T-helper 17 cell (primary cell): Measurements from ENCODE around the gene RPS14. TPM values are rescaled to one million over a fixed set of nuclear protein-coding genes. Genes with fewer than 3 reads are reported as not detected.
"Not testable (repeated sequence)": the region's sequence is repeated elsewhere in the genome, so short reads cannot be mapped to it uniquely, and the experiment has no call there.

ENCODE experiments used
- ATAC-seq: fragments of 150-1000 bp; cut with Tn5 transposase; 2 replicates; pipeline ENCODE4 v1.10.0; 2021; ENCODE audit warnings: mild to moderate bottlenecking, moderate library complexity
- DNase-seq, 3 donors: peaks; one replicate each; pipeline versions ENCODE4 v3.0.0 to v3.0.0-alpha.2; 2020 to 2021
- H3K9me3 ChIP-seq: one replicate; pipeline ENCODE4 v1.7.0; 2013; ENCODE audit warnings: low read length, mild to moderate bottlenecking; ENCODE audit not compliant: control insufficient read depth, poor library complexity, severe bottlenecking
- H3K27ac Mint-ChIP-seq: one replicate; pipeline ENCODE4 v1.8.0; 2022; ENCODE audit warnings: mild to moderate bottlenecking, moderate library complexity, mixed read lengths
- H3K27me3 Mint-ChIP-seq: one replicate; pipeline ENCODE4 v1.8.0; 2022; ENCODE audit warnings: mixed read lengths
- H3K36me3 Mint-ChIP-seq: one replicate; pipeline ENCODE4 v1.8.0; 2022; ENCODE audit warnings: low read depth, mixed read lengths
- H3K4me1 Mint-ChIP-seq: one replicate; pipeline ENCODE4 v1.8.0; 2022; ENCODE audit warnings: mild to moderate bottlenecking, mixed read lengths
- H3K4me3 Mint-ChIP-seq: one replicate; pipeline ENCODE4 v1.8.0; 2022; ENCODE audit warnings: mild to moderate bottlenecking, moderate library complexity, mixed read lengths
- total RNA-seq, 4 donors: library from RNA in 2 of 4; stranded (reverse) in 2 of 4; gene quantifications; one replicate each; pipeline ENCODE4 v1.2.3 and lab custom pipeline; 2022 to 2026

RPS14 gene
- total RNA-seq, 2 donors from 2014 or later: 3,455 to 4,953 TPM

DNA sequence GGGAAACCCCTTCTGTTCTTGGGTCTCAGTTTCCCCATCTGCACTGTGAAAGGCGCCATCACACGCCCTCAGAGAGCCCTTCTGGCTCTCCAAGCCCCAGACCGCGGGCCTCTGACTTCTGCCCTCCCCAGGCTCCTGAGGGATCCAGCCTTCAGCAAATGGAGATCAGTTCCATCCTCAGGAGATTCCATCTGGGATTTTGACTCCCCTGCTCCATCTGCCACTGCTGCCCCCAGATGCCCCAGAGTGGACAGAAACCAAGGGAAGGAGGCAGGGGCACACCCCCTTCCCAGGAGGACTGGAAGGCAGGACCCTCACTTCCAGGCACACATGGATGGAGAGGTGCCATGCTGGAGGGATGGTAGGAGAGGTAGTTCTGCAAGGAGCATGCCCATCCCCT lies 18.7 kb upstream of the RPS14 start:
- H3K27ac Mint-ChIP-seq: no peak overlapping the region
- H3K4me1 Mint-ChIP-seq: no peaks in the 10 kb centered on the region
- no peak for ATAC-seq

DNA sequence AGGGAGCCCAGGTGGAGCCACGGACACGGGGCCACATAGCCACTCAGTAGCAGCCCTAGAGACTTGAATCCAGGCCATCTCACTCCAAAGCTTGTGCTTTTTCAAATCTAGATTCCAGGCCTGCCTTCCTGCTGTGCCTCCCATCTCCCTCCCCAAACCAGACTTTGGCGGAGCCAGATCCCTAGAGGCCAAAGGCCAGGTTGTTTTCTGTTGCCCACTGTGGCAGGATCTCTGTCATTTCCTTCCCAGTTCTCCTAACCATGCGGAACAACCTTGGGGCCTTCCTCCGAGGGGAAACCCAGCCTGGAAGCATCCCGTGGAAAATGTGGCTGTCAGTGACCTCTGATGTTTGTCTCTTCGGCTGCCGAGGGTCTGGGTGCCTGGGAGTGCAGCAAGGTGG lies 16.4 kb upstream of the RPS14 start:
- H3K27me3 Mint-ChIP-seq: peaks cover 8% of the 10 kb centered on the region
- ATAC-seq (no peak), DNase-seq (no peak)
- H3K27ac Mint-ChIP-seq: no peak overlapping the region
- no peak overlapping the region for H3K4me3 Mint-ChIP-seq
- peaks cover 3% of the 10 kb centered on the region for H3K36me3 Mint-ChIP-seq
- H3K9me3 ChIP-seq: no peaks in the 10 kb centered on the region
- H3K4me1 Mint-ChIP-seq: no peaks in the 10 kb centered on the region

More for the DNA sequence above, 18.7 kb upstream of the RPS14 start:
- DNase-seq: no peak
- H3K9me3 ChIP-seq: no peaks in the 10 kb centered on the region
- Mint-ChIP-seq H3K4me3 (no peak overlapping the region), H3K27me3 (peaks cover 8% of the 10 kb centered on the region), H3K36me3 (no peaks in the 10 kb centered on the region)

DNA sequence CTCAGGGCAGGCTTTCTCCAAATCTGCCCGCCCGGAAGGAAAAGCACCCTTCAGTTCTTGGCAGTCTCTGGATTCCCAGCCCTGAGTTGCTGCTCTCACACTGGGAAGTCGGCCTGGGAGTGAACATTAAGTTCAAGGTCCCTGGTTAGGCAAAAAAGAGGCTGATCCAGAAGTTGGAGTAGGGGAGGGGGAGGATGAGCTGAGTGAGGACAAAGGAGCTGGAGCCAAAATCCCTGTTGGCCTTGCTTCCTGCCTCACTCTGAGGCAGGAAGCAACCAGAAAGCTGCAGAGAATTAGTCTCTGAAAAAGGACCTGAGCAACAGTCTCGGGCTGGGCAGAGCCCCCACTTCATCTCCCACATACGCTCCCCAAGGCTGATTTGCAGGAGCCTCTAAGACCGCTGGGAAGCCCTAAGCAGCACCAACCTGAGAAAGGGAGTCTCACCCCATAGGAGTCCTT lies 15.0 kb upstream of the RPS14 start:
- peaks cover 2% of the 10 kb centered on the region for H3K4me1 Mint-ChIP-seq

DNA sequence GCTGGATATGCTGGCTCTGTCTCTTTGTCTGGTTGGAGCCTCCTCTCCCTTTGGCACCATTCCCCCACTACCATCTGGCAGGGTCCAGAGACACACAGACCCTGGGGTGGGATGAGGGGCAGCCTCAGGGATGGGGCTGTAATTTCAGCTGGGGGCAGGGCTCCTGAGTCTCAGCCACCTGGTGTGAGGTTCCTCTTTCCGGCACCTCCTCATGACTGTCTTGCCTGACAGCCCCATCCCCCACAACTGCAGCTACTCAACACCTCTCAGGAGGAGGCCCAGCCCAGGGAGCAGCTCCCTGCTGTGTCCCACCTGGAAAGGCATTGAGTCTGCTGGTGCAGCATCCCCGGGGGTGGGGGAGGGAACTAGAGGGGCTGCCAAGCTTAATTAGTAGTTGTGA lies 11.7 kb upstream of the RPS14 start:
- no peak for DNase-seq
- peaks cover 18% of the 10 kb centered on the region for H3K4me1 Mint-ChIP-seq
- peaks cover 3% of the 10 kb centered on the region for H3K36me3 Mint-ChIP-seq
- H3K27me3 Mint-ChIP-seq: peaks cover 2% of the 10 kb centered on the region
- no peak overlapping the region for H3K4me3 Mint-ChIP-seq
- no peak for ATAC-seq
- H3K27ac Mint-ChIP-seq: peak overlapping the region; percentile 78
- H3K9me3 ChIP-seq: no peaks in the 10 kb centered on the region

More for the DNA sequence above, 15.0 kb upstream of the RPS14 start:
- H3K9me3 ChIP-seq: no peaks in the 10 kb centered on the region
- DNase-seq: no peak
- H3K27ac Mint-ChIP-seq: no peak overlapping the region
- H3K36me3 Mint-ChIP-seq: peaks cover 3% of the 10 kb centered on the region
- no peak overlapping the region for H3K4me3 Mint-ChIP-seq
- peaks cover 8% of the 10 kb centered on the region for H3K27me3 Mint-ChIP-seq
- no peak for ATAC-seq

DNA sequence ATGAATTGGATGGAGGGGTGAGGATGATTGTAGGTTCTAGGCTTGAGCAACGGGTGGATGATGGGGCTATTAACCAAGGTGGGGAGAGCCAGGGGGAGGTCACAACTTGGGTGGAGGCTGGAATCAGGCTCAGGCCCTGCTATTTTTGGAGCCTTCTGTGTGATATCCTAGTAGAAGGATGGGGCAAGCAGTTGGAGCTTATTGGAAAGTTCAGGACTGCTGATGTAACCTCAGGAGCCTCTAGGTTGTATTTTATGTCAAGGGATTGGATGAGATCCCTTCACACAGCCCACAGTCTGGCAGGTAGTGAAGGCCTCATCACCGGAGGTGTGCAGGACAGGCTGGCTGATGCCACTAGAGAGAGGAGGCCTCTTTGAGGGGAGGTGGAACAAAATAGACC lies 11.2 kb upstream of the RPS14 start:
- ATAC-seq (no peak), DNase-seq (no peak)
- peaks cover 18% of the 10 kb centered on the region for H3K4me1 Mint-ChIP-seq
- H3K36me3 Mint-ChIP-seq: peaks cover 3% of the 10 kb centered on the region
- H3K27me3 Mint-ChIP-seq: no peaks in the 10 kb centered on the region
- H3K9me3 ChIP-seq: no peaks in the 10 kb centered on the region
- H3K27ac Mint-ChIP-seq: peak overlapping the region; percentile 41
- H3K4me3 Mint-ChIP-seq: no peak overlapping the region

DNA sequence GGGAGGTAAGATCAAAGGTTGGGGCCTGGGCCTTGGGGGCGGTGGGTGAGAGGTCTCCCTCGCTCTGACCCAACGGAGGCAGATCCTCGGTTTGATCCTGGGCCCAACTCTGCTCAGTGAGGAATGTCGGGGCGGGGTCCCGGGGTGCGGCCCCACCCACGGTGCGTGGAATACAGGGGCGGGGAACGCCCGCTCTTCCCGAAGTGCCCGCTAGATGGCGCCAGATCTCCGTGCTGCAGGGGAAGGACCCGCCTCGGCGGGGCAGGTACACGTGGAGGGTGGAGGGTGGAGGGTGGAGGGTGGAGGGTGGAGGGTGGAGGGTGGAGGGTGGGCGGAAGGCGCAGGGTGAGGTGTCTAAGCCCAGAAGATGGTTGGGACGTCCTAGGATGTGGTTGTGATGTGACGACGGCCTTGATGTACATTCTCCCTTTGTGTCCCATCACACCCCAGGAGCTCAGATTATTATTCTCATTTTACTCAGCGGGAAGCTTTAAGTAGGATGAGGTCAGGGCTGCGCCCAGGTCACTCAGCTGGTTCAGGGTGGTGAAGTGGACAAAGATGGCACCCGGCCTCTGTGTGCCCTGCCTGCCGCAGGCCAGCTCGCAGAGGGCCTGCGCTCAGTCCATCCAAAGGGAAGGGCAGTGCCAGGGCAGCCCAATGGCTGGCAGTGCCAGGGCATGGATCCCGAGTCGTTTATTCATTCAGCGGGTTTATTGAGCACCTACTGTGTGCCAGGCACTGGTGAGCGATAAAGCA lies 9.4 kb upstream of the RPS14 start:
- Mint-ChIP-seq H3K4me1 (peaks cover 18% of the 10 kb centered on the region), H3K27ac (no peak overlapping the region), H3K36me3 (peaks cover 3% of the 10 kb centered on the region), H3K27me3 (no peaks in the 10 kb centered on the region), H3K4me3 (peak overlapping the region; percentile 39)
- H3K9me3 ChIP-seq: no peaks in the 10 kb centered on the region
- ATAC-seq: peak; percentile 98
- DNase-seq: peak; percentile 77 to 90 (median 80)

DNA sequence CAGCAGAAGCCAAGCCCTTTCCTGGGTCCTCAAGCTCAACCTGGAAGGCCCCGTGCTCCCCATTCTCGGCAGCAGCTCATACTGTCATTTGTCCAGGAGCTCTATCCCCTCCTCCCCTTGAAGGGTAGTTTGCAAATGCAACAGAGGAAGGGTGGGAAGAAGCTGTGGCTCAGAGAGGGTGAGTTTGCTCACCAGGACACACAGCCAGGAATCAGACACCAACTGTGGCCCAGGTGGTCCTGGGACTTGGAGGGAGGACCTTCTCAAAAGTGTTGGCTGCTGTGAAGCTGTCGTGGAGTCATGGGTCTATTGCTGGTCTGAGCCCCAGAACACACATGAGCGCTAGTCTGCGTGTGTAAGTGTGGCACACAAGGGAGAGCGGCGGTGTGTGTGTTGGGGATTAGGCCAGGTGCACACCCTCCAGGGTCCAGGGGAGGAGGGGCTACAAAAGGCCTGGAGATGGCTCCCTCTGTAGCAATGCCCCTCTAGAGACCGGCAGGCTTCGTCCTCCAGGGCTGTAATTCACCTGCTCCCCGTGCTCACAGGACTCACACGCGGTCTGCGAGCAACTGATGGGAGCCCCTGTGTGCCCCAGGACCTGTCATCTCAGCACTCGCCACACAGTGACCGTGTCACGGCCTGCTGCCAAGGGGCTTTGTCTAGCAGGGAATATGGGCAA lies 8.2 kb upstream of the RPS14 start:
- no peak for DNase-seq
- H3K9me3 ChIP-seq: no peaks in the 10 kb centered on the region
- Mint-ChIP-seq H3K4me1 (peaks cover 18% of the 10 kb centered on the region), H3K27me3 (no peaks in the 10 kb centered on the region), H3K4me3 (no peak overlapping the region), H3K27ac (peak overlapping the region; percentile 37), H3K36me3 (peaks cover 2% of the 10 kb centered on the region)
- no peak for ATAC-seq

DNA sequence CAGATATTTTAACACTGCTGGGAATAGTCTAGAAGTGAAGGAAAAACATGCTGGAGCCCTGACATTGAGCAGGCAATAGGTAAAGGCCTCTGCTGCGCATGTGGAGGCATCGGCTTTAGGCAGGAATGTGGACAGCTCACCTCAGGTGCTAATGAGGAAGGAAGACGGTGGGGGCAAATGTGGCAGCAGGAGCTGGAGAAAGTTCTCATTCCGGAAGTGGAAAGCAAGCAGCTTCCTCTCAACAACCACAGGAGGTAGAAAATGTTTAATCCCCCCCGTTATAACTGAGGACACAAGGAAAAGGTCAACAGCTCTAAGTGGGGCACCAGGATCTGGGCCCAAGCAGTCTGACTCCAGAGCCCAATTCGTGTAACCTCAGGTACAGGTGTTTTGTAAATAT lies 7.6 kb upstream of the RPS14 start:
- Mint-ChIP-seq H3K36me3 (no peaks in the 10 kb centered on the region), H3K27ac (peak overlapping the region; percentile 81), H3K4me1 (peaks cover 18% of the 10 kb centered on the region), H3K27me3 (no peaks in the 10 kb centered on the region), H3K4me3 (no peak overlapping the region)
- ATAC-seq (no peak), DNase-seq (no peak)
- no peaks in the 10 kb centered on the region for H3K9me3 ChIP-seq

DNA sequence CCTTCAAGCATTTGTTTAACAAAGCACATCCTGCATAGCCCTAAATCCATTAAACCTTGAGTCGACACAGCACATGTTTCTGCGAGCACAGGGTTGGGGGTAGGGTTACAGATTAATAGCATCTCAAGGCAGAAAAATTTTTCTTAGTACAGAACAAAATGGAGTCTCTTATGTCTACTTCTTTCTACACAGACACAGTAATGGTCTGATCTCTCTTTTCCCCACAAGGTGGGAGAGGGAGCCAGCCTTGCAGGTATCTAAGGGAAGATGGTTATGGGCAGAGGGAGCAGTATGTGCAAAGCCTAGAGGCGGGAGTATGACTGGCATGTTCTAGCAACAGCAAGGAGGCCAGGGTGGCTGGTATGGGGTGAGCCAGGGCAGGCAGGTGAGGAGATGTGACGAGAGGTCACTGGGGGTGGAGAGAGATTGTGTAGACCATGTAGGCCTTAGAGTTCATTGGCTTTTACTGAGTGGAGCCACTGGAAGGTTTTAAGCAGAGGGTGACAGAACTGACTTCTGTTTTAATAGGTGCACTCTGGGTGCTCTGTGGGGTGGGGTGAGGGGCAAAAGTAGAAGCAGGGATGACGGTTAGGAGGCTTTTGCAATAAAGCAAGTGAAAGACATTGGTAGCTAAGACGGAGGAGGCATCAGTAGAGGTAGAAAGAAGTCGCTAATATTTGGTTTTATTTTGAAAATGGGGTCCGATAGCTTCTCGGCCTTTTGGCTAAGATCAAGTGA lies 5.1 kb upstream of the RPS14 start:
- no peak overlapping the region for H3K4me3 Mint-ChIP-seq
- H3K9me3 ChIP-seq: no peaks in the 10 kb centered on the region
- H3K36me3 Mint-ChIP-seq: no peaks in the 10 kb centered on the region
- H3K4me1 Mint-ChIP-seq: peaks cover 16% of the 10 kb centered on the region
- no peaks in the 10 kb centered on the region for H3K27me3 Mint-ChIP-seq
- DNase-seq (no peak), ATAC-seq (no peak)
- no peak overlapping the region for H3K27ac Mint-ChIP-seq

DNA sequence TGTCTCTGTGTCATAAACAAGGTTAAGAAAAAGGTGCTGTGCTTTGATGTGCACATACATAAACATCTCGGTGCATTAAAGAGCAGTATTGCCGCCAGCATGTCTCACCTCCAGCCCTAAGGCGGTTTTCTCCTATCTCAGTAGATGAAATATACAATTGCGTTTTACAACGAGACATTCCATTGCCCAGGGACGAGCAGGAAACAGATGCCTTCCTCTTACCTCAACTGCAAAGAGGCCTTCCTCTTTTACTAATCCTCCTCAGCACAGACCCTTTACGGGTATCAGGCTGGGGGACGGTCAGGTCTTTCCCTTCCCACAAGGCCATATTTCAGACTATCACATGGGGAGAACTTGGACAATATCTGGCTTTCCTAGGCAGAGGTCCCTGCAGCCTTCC lies 4.5 kb upstream of the RPS14 start:
- not testable (repeated sequence) for H3K4me3 Mint-ChIP-seq, H3K27me3 Mint-ChIP-seq, ATAC-seq, H3K36me3 Mint-ChIP-seq, DNase-seq, H3K27ac Mint-ChIP-seq, H3K9me3 ChIP-seq
- H3K4me1 Mint-ChIP-seq: peaks cover 13% of the 10 kb centered on the region

DNA sequence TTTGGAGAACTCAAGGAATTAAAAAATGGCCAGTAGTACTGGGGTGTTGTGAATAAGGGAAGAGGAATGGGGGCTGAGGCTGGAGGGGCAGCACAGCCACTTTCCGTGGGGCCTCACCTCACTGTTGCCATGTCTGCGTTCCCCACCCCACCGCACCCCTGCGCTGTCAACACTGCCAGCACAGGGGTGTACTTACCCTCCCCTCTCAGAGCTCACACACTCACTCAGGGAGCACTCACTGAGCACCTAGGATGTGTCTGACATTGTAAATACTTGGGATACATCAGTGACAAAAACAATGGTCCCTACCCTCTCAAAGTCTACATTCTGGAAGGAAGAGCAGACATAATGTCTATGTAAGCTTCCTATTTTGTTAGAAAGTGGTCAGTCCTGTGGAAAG lies 3.4 kb upstream of the RPS14 start:
- ATAC-seq: no peak
- no peak for DNase-seq
- H3K27ac Mint-ChIP-seq: no peak overlapping the region
- H3K9me3 ChIP-seq: no peaks in the 10 kb centered on the region
- no peaks in the 10 kb centered on the region for H3K27me3 Mint-ChIP-seq
- H3K4me3 Mint-ChIP-seq: no peak overlapping the region
- H3K4me1 Mint-ChIP-seq: peaks cover 16% of the 10 kb centered on the region
- H3K36me3 Mint-ChIP-seq: peaks cover 2% of the 10 kb centered on the region

DNA sequence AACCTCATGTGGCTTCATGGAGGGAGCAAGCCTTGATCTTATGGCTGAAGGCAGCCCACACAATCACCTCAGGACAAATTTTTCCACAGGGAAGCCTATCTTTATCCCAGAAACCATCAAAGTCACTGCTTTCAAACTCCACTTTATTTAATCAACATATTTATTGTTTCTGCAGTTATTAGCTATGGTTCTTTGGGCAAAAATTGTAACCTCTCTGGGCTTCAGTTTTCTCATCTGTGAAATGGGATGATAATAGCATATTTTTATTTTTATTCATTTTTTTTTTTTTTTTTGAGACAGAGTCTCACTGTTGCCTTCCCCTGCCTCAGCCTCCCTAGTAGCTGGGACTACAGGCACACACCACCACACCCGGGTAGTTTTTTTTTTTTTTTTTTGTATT lies 2.1 kb upstream of the RPS14 start:
- H3K4me3 Mint-ChIP-seq: no peak overlapping the region
- no peaks in the 10 kb centered on the region for H3K27me3 Mint-ChIP-seq
- ATAC-seq (no peak), DNase-seq (no peak)
- no peaks in the 10 kb centered on the region for H3K9me3 ChIP-seq
- H3K4me1 Mint-ChIP-seq: peaks cover 14% of the 10 kb centered on the region
- H3K27ac Mint-ChIP-seq: no peak overlapping the region
- H3K36me3 Mint-ChIP-seq: peaks cover 4% of the 10 kb centered on the region

DNA sequence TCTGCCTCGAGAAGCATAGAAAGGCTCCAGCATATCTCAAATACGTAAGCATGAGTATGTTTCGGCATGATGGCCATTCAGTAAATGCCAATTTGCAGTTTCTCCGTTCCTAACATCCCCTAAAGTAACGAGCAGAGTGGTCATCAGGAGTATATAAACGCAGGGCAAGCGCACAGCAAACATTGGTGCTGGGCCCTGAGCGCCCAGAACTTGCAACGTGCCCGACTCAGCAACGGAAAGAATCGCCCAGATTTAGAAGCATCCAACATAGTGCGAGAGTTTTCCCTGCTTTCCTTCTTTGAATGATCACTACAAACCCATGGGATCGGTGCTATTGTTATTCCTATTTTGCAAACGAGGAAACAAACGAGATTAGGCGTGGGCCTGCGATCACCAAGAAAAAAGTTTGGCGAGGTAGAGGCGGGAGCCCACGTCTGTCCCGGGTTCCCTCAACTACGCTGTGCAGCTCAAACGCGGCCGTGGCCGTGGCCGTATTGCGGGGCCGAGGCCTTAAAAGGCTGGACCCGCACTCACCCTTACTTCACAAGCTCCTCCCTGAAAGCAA lies 505 bp downstream of the RPS14 start:
- peaks cover 19% of the 10 kb centered on the region for H3K4me1 Mint-ChIP-seq
- H3K27ac Mint-ChIP-seq: peak overlapping the region; percentile 98
- peaks cover 9% of the 10 kb centered on the region for H3K36me3 Mint-ChIP-seq
- H3K27me3 Mint-ChIP-seq: no peaks in the 10 kb centered on the region
- DNase-seq (no peak), ATAC-seq (peak; percentile 38)
- H3K4me3 Mint-ChIP-seq: peak overlapping the region; percentile 97
- no peaks in the 10 kb centered on the region for H3K9me3 ChIP-seq
